Brain microvascular endothelial cell (primary cell): ENCODE measurements around the gene TPST2.
"Not testable (repeated sequence)": the region's sequence is repeated elsewhere in the genome, so short reads cannot be mapped to it uniquely, and the experiment has no call there.

Experiments
- DNase-seq: peaks from one replicate; pipeline ENCODE4 v3.0.0-alpha.2; 2020
- H3K27ac ChIP-seq: fragments of 250-450 bp; sonication (Bioruptor Pico); 2 replicates; pipeline ENCODE4 v1.5.1; 2020; ENCODE audit warnings: mild to moderate bottlenecking, moderate library complexity
- H3K27me3 ChIP-seq: fragments of 250-450 bp; sonication (Bioruptor Pico); replicated peaks from 2 replicates; pipeline ENCODE4 v1.5.1; 2020; ENCODE audit warnings: mild to moderate bottlenecking
- H3K36me3 ChIP-seq: fragments of 250-450 bp; sonication (Bioruptor Pico); replicated peaks from 2 replicates; pipeline ENCODE4 v1.5.1; 2020; ENCODE audit warnings: mild to moderate bottlenecking
- H3K4me3 ChIP-seq: 2 replicates; pipeline ENCODE4 v1.5.1; 2011; ENCODE audit warnings: low read depth, mild to moderate bottlenecking, control low read depth, low read length, moderate library complexity
- CTCF ChIP-seq: IDR thresholded peaks from 2 replicates; pipeline ENCODE4 v1.5.1; 2011; ENCODE audit warnings: low read depth, mild to moderate bottlenecking, moderate library complexity, low read length, control low read depth, inconsistent platforms; ENCODE audit errors: missing control alignments
- in situ Hi-C: cut with HindIII; loops from 2 replicates; pipeline ENCODE4 v1.10.0; 2017; ENCODE audit warnings: low sequenced_read_pairs, low pct_ligation_motif_present

The TPST2 gene

GRCh38 chr22:26534171-26534855, 55.6 kb downstream of the TPST2 start:
- Histone ChIP-seq H3K4me3 (no peak overlapping the region), H3K27ac (no peak overlapping the region), H3K36me3 (peaks cover 38% of the 10 kb centered on the region), H3K27me3 (no peaks in the 10 kb centered on the region)
- DNase-seq = no peak
- no peak for TF ChIP-seq CTCF
- in situ Hi-C loops = no loop called here

- TF ChIP-seq CTCF = no peak
- H3K4me3 ChIP-seq = no peak overlapping the region
- H3K27ac ChIP-seq = no peak overlapping the region
- no peak for DNase-seq
- H3K27me3 ChIP-seq = no peaks in the 10 kb centered on the region
- peaks cover 48% of the 10 kb centered on the region for H3K36me3 ChIP-seq
- in situ Hi-C loops = no loop called here
These were observed 60.6 kb downstream of the TPST2 start for GRCh38 chr22:26529345-26529744.

GRCh38 chr22:26528518-26528917, 61.4 kb downstream of the TPST2 start:
- H3K27ac ChIP-seq, H3K27me3 ChIP-seq, in situ Hi-C loops, DNase-seq, H3K4me3 ChIP-seq: not testable (repeated sequence)
- H3K36me3 ChIP-seq = peaks cover 49% of the 10 kb centered on the region

- peaks cover 49% of the 10 kb centered on the region for H3K36me3 ChIP-seq
- H3K4me3 ChIP-seq = no peak overlapping the region
- H3K27ac ChIP-seq = no peak overlapping the region
- no peak for DNase-seq
- no peak for TF ChIP-seq CTCF
- no peaks in the 10 kb centered on the region for H3K27me3 ChIP-seq
- in situ Hi-C loops = no loop called here
These were observed 62.1 kb downstream of the TPST2 start for GRCh38 chr22:26527574-26528465.

GRCh38 chr22:26527167-26527566, 62.8 kb downstream of the TPST2 start:
- DNase-seq = no peak
- no peak for TF ChIP-seq CTCF
- in situ Hi-C loops = no loop called here
- H3K27me3 ChIP-seq = no peaks in the 10 kb centered on the region
- no peak overlapping the region for H3K27ac ChIP-seq
- peaks cover 46% of the 10 kb centered on the region for H3K36me3 ChIP-seq
- H3K4me3 ChIP-seq = no peak overlapping the region

GRCh38 chr22:26525946-26526564, 63.9 kb downstream of the TPST2 start:
- no peak for TF ChIP-seq CTCF
- peaks cover 41% of the 10 kb centered on the region for H3K36me3 ChIP-seq

More at GRCh38 chr22:26525946-26526564, 63.9 kb downstream of the TPST2 start:
- Histone ChIP-seq H3K27me3 (no peaks in the 10 kb centered on the region), H3K4me3 (no peak overlapping the region), H3K27ac (no peak overlapping the region)
- DNase-seq = no peak
- in situ Hi-C loops = no loop called here
